NB4 (cell line): ENCODE results near the gene UBE2N.

Experiments used
- MYC ChIP-seq: IDR thresholded peaks from 2 replicates; pipeline ENCODE4 v1.6.1; 2011; ENCODE audit warnings: low read depth, low read length
- POLR2A ChIP-seq: IDR thresholded peaks from 2 replicates; pipeline ENCODE4 v1.6.1; 2011; ENCODE audit warnings: mild to moderate bottlenecking; ENCODE audit not compliant: insufficient read length; ENCODE audit errors: extremely low read depth
- TF ChIP-seq, protein P1 (sequence below): IDR thresholded peaks from one replicate; pipeline ENCODE4 v1.5.1; 2012; ENCODE audit warnings: low read depth, low read length
- TF ChIP-seq, protein P2 (sequence below): IDR thresholded peaks from 2 replicates; pipeline ENCODE4 v1.6.1; 2011; ENCODE audit warnings: low read depth, low read length

DNA sequence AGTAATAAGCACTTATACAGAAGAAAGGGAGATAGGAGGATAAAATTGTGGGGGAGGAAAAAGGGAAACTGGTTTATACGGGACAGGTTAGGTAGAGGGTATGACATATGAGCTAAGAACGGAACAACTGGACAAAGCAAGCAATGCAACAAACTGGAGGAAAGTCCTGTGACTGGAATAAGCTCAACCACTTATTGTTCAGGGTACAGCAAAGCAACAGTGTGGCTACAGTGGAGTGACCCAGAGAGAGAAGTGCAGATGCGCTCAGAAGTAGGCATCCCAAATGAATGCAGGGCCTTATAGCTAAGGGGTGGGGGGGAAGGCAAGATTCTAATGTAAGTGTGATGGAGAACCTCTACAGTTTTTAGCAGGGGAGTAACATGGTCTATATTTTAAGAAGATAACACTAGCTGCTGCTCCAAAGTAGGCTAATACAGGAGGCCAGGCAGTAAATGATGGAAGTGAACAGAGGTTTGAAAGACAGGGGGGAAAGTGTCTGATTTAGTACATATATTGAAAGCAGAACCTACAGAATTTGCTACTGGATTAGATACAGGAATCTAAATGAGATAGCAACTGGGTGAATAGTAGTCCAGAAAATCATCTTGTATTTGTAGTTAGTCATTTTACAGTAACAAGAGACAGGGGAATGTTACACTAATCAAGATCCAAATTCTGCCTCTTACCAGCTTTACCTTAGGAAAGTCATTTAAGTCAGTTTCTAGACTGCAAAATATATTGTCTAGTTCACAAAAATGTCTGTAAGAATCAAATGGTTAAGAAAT is 3.3 kb downstream of the UBE2N start:
- TF ChIP-seq POLR2A (no peak), MYC (no peak)
- TF ChIP-seq, protein P1, sequence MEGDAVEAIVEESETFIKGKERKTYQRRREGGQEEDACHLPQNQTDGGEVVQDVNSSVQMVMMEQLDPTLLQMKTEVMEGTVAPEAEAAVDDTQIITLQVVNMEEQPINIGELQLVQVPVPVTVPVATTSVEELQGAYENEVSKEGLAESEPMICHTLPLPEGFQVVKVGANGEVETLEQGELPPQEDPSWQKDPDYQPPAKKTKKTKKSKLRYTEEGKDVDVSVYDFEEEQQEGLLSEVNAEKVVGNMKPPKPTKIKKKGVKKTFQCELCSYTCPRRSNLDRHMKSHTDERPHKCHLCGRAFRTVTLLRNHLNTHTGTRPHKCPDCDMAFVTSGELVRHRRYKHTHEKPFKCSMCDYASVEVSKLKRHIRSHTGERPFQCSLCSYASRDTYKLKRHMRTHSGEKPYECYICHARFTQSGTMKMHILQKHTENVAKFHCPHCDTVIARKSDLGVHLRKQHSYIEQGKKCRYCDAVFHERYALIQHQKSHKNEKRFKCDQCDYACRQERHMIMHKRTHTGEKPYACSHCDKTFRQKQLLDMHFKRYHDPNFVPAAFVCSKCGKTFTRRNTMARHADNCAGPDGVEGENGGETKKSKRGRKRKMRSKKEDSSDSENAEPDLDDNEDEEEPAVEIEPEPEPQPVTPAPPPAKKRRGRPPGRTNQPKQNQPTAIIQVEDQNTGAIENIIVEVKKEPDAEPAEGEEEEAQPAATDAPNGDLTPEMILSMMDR, result no peak
- TF ChIP-seq, protein P2, sequence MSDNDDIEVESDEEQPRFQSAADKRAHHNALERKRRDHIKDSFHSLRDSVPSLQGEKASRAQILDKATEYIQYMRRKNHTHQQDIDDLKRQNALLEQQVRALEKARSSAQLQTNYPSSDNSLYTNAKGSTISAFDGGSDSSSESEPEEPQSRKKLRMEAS, result no peak
